Renal cortex interstitium (tissue), 11 donors: ENCODE data around the gene RAPGEF2. TPM values are rescaled to one million over a fixed set of nuclear protein-coding genes. Genes with fewer than 3 reads are reported as not detected.
"Not testable (repeated sequence)": the region's sequence is repeated elsewhere in the genome, so short reads cannot be mapped to it uniquely, and the experiment has no call there.

Experiments used
- DNase-seq, 11 donors: peaks; one replicate each; pipeline ENCODE4 v3.0.0-alpha.2; 2013; ENCODE audit warnings: low read depth in 9 of 11, low spot score in 4 of 11; ENCODE audit errors: extremely low read depth in 1 of 11
- polyA plus RNA-seq, 3 donors: library from polyadenylated mRNA; unstranded; fragments of 120-200 nt; gene quantifications; one replicate each; pipeline ENCODE4 v1.2.1, GENCODE V29; 2013; ENCODE audit not compliant: insufficient read length in 3 of 3

RAPGEF2 gene
- polyA plus RNA-seq, 3 donors, result 45.0 to 51.6 (median 48.5) TPM

DNA sequence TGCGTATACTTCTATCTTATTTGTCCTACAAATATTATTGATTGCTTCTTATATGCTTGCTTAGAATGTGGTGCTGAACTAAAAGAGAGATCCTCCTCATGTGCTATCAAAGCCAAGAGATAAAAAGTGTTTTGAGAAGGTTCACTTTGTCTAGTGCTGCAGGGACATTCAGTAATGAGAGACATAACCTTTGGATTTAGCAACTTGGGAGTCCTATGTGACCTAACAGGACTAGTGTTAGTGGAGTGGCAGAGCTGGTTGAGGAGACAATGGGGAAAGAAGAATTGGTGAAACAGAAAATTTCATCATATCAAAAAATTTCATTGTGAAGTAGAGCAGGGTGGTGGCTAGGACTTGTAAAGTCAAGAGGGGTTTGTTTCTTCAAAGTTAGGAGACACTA is 117.0 kb downstream of the RAPGEF2 start:
- no peak for DNase-seq

DNA sequence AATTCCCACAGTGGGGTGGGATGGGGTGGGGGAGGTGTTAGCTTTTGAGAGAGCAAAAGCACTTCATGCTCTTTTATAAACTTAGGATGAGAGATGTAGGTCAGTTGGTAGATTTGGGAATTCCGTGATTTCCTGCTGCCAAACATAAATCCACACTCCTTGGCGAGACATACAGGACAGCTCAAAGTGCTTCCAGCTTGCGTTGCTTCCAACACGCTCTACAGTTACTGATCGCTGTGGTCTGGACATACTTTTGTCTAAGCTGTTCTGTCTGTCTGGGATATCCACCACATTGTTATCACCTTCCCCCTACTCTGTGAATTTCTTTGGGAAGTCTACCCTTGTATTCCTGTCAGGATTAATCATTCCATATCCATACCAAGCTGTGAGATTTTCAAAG is 117.5 kb downstream of the RAPGEF2 start:
- no peak for DNase-seq

DNA sequence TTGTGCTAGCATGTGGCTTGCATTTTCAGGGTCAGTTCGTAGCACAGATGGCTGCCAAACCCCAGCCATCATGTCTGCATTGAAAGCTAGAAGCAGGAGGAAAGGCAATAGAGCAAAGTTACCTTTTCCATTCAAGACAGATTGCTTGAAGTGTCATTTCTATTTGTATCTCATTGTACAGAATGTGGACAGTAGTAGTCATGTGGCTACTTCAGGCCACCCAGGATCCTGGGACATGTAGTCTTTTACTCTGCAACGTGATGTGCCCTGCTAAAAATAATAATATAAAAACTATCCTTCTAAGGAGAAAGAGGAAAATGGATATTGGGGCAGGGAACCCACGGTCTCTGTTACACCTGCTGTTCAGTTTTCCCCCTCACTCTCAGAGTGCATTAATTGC is 118.4 kb downstream of the RAPGEF2 start:
- DNase-seq, result no peak

DNA sequence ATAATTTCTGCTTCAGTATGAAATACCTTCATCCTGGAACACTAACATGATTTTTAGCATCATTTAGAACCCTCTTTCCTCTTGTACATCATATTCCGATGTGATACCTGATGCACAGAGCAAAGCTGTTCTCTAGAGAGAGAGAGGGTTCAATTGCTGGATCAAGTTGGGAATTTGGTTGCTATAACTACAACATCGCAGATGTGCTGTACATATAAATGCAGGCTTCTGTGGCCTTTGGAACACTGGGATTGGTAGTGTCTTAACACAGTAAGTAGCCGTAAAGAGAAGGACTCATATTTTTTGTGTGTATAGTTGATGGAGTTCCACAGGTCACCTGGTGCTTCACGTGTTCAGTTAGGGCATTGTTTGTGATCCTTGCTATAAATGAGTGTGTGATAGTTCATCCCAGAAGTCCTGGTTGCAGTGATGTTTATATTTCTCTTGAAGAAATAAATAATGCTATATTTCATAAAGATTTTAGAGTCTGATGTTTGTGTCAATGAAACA is 119.2 kb downstream of the RAPGEF2 start:
- DNase-seq, result no peak

DNA sequence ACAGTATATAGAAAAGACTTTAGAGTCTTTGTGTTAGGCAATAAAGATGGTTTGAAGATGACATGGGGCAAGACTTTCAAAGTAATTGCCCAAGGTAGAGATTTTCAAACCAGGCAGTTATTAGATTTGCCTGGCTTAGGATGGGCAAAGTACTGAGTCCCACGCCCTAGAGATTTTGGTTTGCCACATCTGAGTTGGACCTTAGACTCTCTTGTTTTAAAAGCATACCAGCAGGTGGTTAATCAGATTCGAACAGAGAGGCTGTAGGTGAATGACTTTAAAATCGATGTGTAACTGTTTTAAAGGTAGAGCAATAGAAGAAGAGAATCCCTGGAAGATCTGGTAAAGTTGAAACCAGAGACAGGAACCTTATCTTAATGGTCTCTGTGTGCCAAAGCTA is 121.5 kb downstream of the RAPGEF2 start:
- DNase-seq, result no peak

DNA sequence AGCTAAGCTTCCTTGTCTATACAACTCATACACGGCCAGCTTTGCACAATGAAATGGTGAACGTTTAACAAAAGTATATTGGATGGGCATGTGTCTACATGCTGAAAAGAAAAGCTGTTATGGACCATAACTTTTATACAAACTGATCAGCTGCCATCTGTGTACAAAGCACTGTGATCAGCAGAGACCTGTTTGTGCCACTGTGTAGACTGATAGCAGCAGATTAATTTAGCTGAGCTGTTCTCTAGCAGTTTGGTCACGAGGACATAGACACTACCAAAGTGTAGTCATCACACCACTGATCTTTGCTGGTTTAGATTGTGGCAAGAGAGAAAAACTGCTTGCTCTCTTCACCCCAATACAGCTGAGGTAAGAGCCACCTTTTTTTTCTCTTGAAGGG is 124.5 kb downstream of the RAPGEF2 start:
- DNase-seq, result no peak

DNA sequence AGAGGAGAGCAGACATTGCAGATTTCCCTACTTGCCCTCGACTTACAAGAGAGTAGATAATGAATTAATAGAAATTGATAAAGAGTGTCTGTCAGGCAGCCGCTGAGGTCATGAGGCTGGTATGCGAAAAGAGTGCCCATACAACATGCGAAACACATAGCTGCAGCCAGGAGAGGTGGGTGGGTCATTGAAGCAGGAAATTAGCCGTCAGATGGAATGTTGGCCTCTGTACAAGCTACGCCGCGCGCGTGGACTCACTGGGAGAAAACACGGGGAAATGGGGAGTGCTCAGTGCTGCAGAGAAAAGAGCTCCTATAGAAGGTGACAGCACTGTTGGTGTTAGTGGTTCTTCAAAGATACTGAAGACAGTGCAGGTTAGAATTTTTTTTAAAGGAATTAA is 125.1 kb downstream of the RAPGEF2 start:
- DNase-seq, result peak; percentile 30 to 81 (median 61)

DNA sequence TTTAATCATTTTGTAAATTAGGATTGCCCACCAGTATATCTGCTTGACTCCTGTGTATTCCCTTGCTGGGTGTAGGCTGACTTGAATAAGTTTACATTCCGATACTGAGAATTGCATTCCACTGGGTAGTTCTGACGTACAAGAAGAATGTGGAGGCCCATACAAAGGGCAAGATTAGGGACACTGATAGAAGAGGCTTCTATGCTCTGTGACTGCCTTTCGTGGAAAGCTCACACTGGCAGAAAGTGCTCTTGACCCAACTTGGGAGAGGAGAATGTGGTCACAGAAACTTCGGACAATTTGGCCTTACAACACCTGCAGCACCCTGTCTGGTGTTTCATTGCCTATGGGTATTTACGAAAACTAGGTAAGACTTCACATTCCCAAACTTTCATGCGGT is 126.3 kb downstream of the RAPGEF2 start:
- peak in 5 of 11 donors; percentile 22 to 60 (median 29) for DNase-seq

DNA sequence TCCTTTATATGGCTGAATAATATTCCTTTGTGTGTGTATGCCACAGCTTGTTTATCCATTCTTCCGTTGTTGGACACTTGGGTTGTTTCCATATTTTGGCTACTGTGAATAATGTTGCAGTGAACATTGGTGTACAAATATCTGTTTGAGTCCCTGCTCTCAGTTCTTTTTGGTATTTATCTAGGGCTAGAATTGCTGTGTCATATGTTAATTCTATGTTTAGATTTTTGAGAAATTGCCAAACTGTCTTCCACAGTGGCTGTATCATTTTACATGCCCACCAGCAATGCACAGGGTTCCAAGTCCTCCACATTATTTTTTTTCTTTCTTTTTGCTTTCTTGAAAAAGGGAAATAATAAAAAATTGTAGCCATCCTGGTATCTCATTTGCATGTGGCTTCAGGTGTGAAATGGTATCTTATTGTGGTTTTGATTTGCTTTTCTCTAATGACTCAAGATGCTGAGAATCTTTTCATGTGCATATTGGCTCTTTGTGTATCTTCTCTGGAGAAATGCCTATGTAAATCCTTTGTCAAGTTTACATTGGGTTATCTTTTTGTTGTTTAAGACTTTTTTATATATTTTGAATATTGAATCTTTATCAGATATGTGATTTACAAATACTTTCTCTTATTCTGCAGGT is 129.7 kb downstream of the RAPGEF2 start:
- DNase-seq, result no peak

DNA sequence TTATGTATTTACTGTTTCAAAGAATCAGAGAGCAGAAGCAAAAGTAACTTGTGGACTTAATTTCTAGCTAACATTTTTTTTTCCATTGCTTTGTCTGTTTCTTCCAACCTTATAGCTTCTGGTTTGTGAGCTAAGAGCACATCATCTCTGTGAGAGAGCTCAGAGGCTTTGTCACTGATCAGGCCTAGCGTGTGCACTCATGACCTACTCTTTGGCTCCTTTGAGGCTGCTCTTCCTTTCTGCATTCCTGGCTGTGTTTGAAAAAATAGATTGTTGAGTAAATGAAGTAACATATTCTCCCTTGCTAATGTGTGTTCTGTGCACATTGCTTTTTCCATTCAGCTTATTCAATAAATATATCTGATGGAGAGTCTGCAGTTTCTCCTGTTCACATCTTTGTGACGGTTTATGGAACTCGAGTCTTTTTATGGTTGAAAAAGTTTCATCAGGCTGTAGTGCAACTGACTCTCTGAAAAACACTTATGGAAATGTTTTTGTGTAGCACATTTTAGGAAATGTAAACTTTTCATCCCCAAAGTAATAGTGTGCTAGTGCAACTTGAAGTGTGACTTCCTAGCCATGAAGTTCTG is 133.0 kb downstream of the RAPGEF2 start:
- no peak for DNase-seq

DNA sequence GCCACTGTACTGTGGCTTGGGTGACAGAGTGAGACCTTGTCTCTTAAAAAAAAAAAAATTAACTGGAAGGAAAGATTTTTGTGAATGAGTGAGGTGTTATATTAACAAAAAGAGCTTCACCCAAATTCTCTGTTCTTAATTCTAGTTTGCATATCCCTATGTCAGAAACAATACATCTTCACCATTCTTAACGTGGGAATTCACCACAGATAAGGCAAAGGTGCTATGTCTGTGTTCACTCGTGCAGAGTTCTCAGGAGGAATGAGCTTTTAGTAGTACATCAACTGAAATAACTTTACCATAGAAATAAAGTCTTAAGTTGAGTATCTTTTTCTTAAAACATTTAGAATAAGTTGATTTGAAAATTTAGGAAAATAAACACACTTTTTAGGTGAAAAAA is 135.1 kb downstream of the RAPGEF2 start:
- no peak for DNase-seq

DNA sequence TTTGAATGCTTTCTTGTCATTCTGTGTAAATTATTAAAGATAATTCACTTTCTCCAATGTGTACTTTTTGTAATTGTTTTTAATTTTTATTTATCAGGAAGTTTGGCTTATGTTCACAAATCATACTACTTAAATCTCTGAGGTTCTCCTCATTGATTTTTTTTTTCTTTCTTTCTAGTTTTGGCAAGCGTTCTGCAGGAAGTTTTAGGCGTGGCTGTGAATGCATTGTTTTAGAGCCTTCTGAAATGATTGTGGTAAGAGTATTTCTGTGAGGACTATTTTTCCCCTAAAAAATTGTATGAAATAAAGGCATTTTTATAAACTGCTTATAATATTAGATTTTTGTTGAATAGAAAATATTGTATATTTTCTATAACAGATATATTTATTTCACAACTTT is 135.8 kb downstream of the RAPGEF2 start:
- no peak for DNase-seq

DNA sequence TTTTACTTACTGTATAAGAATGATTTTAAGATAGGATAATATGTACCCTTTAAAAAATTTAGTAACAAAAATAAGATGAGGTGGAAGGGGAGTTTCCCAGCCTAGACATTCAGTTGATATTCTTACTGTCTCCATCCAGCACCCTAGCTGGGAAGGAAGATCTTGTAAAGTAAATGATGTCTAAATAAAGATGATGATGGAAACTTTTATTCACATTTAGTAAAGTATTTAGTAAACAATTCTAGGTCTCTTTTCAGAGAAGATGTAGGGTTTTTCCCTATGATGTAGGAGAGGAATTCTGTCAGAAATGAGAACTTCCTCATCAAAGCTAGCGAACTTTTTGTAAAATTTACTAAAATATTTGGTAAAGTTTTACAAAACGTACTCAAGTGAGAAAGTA is 136.8 kb downstream of the RAPGEF2 start:
- DNase-seq, result no peak

DNA sequence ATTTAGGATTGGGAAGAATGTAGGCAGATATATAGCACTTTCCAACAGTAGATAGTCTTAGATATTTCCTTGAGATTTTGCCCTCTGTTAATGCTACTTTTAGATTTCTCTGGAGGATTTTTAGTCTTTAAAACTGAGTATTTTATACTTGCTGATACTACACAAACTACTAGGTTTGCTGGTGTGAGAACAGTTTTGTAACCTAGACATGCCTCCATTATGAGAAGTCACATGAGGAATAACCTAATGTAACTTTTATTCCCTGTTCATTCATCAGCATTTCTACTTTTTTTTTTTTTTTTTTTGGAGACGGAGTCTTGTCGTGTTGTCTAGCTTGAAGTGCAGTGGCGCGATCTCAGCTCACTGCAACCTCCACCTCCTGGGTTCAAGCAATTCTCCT is 137.2 kb downstream of the RAPGEF2 start:
- no peak for DNase-seq

DNA sequence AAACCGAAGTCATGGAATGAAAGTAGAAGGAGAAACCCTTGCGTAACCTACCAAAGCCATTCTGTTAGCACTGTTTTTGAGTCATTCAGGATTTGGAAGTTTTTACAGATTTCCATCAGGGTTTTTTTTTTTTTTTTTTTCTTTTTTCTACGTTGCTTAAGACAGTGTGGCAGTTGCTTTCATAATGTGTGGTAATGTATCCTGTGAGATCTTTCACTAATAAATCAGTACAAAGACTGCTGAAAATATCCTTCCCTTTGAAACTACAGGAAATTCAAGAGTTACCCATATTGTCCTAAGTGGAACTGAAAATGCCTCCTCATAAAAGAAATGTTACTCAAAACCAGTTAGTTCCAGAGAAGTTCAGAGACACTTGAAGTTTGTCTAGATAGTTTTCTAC is 137.8 kb downstream of the RAPGEF2 start:
- DNase-seq, result no peak

DNA sequence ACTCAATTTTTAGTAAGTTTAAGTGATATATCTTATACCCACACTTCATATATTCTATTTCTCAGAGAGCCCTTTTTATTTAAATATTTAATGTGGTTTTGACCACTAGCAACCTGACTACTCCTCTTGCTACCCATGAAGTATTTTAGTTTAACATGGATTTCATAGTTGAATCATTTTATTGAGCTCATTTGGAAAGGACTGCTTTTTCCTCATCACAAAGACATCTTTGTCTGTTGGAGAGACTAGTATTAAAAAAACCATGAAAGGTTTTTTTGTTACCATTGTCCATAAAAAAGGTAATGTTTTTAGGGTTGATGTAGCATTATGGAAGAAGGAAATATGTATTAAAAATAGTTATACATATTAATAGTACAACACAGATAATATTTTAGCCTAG is 139.5 kb downstream of the RAPGEF2 start:
- no peak for DNase-seq

DNA sequence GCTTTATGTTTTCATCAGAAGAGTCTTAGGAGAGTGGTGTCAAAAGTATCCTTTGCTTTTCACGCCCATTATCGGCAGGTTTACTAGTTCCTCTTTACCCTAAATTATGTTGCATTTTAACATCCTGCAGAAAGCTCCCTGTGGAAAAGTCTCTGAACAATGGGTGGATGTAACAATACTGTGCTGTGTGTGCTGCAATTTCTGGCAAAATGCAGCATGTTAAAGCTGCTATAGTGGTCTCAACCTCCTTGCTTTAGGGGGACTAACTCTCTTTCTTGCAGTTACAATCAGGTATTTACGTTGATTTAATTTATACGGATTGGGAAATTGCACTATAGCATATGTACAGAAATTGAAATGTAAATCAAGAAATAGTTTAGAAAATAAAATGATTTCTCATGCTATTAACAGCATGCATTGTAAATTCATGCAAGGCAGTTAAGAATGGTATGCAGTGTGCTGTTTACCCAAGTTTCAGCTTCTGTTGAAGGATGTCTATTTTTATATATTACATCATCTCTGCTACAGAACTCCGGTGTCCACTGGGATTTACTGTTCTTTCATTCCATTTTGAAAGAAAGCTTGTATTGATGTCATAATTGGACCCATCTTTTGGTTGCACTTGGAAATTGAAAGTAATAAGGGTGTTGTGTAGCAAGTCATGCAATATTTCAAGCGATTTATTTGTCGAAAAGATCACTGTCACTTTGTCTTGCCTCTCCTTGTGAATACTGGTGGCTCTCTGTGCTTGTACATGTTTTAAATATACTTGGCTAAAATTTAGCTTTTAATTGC is 145.7 kb downstream of the RAPGEF2 start:
- no peak for DNase-seq

DNA sequence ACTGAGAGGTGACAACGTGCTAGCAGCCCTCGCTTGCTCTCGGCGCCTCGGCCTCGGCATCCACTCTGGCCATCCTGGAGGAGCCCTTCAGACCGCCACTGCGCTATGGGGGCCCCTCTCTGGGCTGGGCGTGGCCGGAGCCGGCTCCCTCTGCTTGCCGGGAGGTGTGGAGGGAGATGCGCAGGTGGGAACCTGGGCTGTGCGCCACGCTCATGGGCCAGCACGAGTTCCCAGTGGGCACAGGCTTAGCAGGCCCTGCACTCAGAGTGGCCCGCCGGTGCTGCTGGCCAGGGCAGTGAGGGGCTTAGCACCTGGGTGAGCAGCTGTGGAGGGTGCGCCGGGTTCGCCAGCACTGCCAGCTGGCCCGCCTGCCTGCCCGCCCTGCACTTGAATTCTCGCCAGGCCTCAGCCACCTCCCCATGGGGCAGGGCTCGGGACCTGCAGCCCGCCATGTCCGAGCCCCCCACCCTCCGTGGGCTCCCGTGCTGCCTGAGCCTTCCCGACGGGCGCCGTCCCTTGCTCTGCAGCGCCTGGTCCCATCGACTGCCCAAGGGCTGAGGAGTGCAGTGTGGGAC is 148.0 kb downstream of the RAPGEF2 start:
- no peak for DNase-seq

DNA sequence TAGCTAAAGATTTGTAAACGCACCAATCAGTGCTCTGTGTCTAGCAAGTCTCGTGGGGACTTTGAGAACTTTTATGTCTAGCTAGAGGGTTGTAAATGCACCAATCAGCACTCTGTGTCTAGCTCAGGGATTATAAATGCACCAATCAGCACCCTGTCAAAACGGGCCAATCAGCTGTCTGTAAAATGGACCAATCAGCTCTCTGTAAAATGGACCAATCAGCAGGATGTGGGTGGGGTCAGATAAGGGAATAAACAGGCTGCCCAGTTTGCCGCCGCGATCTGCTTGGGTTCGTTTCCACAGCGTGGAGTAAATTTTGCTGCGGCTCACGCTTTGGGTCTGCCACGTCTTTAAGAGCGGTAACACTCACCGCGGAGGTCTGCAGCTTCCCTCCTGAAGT is 148.7 kb downstream of the RAPGEF2 start:
- DNase-seq, result not testable (repeated sequence)

DNA sequence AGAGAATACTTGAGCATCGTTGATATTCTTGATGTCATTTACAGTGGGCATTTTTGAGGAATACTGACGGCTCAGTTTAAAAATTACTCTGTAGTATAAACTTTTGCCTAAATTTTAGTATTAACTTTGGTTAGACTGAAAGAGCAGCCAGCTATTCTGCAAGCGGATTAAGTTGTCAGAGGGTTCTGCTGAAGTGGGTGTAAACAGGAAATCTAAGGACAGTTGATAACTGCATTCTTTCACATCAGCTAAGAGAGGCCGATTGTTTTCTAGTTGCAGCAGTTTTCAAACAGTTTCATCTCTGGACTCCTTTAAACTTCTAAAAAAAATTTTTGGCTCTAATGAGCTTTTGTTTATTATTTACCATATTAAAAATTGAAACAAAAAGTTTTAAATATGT is 149.6 kb downstream of the RAPGEF2 start:
- no peak for DNase-seq
